GM12878 (cell line): Measurements from ENCODE around the gene CNTN4. TPM values are rescaled to one million over a fixed set of nuclear protein-coding genes. Genes with fewer than 3 reads are reported as not detected.

ENCODE experiments used
- ATAC-seq: fragments of 200-7000 bp; cut with Tn5 transposase; 3 replicates; pipeline ENCODE4 v1.9.1; 2020; ENCODE audit warnings: mild to moderate bottlenecking, moderate library complexity
- BruUV-seq: library from RNA; stranded (reverse); fragments of 400-500 nt; replicated peaks from 2 replicates; lab custom pipeline; 2021; lab: Mats Ljungman, UMichigan
- CTCF ChIA-PET: fragments of 300-600 bp; sonication (Branson Sonifier 250); formaldehyde crosslinking; extraction: SDS; loops from one replicate; lab custom pipeline; 2021; ENCODE audit warnings: inconsistent platforms; lab: Yijun Ruan, JAX
- POLR2A ChIA-PET: fragments of 350-600 bp; formaldehyde crosslinking; extraction: SDS; loops from one replicate; lab custom pipeline; 2021; ENCODE audit warnings: inconsistent platforms; lab: Charles Lee
- RAD21 ChIA-PET: fragments of 300-600 bp; sonication (Branson Sonifier 250); formaldehyde crosslinking; loops from one replicate; lab custom pipeline; 2023; ENCODE audit warnings: antibody characterized with exemption; ENCODE audit not compliant: unreplicated experiment; lab: Charles Lee
- SMC1A ChIA-PET: fragments of 300-600 bp; sonication (Branson Sonifier 250); formaldehyde crosslinking; loops from one replicate; lab custom pipeline; 2023; ENCODE audit not compliant: unreplicated experiment, uncharacterized antibody; lab: Charles Lee
- DNase-seq: peaks from one replicate; pipeline ENCODE4 v3.0.0-alpha.2; 2011; ENCODE audit warnings: low read depth, low spot score
- FAIRE-seq: peaks from 3 replicates; lab custom pipeline; 2011; peaks lifted over from hg19 to GRCh38; lab: Jason Lieb, UNC
- H2AFZ ChIP-seq: 2 replicates; pipeline ENCODE4 v1.6.0; 2011; ENCODE audit warnings: low read depth, low read length, control low read depth; ENCODE audit not compliant: control insufficient read depth
- H3K27ac ChIP-seq: 2 replicates; pipeline ENCODE4 v1.5.1; 2011; ENCODE audit warnings: control low read depth; ENCODE audit not compliant: control insufficient read depth, insufficient read depth
- H3K27me3 ChIP-seq, 2 experiments: replicated peaks in 1 of 2; 2 replicates each; pipeline versions ENCODE4 v1.6.0 to v1.6.1; 2011; ENCODE audit warnings: low read length in 1 of 2; ENCODE audit not compliant: control insufficient read depth in 2 of 2, insufficient read depth in 2 of 2
- H3K36me3 ChIP-seq, 2 experiments: 2 replicates each; pipeline ENCODE4 v1.5.1; 2011; ENCODE audit warnings: low read length in 1 of 2; ENCODE audit not compliant: control insufficient read depth in 2 of 2, insufficient read depth in 2 of 2
- H3K4me1 ChIP-seq: 2 replicates; pipeline ENCODE4 v1.6.1; 2011; ENCODE audit warnings: mild to moderate bottlenecking, low read length, moderate library complexity, mixed read lengths; ENCODE audit not compliant: control insufficient read depth, insufficient read depth
- H3K4me2 ChIP-seq: 2 replicates; pipeline ENCODE4 v1.6.0; 2011; ENCODE audit warnings: control low read depth; ENCODE audit not compliant: control insufficient read depth, insufficient read depth
- H3K4me3 ChIP-seq: fragments of 200-600 bp; sonication (generic); 2 replicates; pipeline ENCODE4 v1.5.1; 2016
- H3K79me2 ChIP-seq: 2 replicates; pipeline ENCODE4 v1.6.0; 2011; ENCODE audit warnings: low read length; ENCODE audit not compliant: control insufficient read depth, insufficient read depth
- H3K9ac ChIP-seq: 2 replicates; pipeline ENCODE4 v1.8.0; 2011; ENCODE audit warnings: low read length, control low read depth, mixed read lengths; ENCODE audit not compliant: control insufficient read depth, insufficient read depth
- H3K9me3 ChIP-seq: replicated peaks from 3 replicates; pipeline ENCODE4 v1.5.1; 2011; ENCODE audit warnings: mild to moderate bottlenecking, low read length; ENCODE audit not compliant: control insufficient read depth, insufficient read depth
- H4K20me1 ChIP-seq: 2 replicates; pipeline ENCODE4 v1.6.0; 2011; ENCODE audit not compliant: control insufficient read depth, insufficient read depth
- CREM ChIP-seq: IDR thresholded peaks from 2 replicates; pipeline ENCODE4 v1.6.1; 2014; ENCODE audit warnings: antibody characterized with exemption, low read depth
- MXI1 ChIP-seq: fragments of 150-350 bp; IDR thresholded peaks from 2 replicates; pipeline ENCODE4 v1.6.1; 2011; ENCODE audit warnings: low read depth, mild to moderate bottlenecking, inconsistent platforms, low read length, improper control_type of control experiment
- NFIC ChIP-seq: IDR thresholded peaks from 2 replicates; pipeline ENCODE4 v1.6.1; 2012; ENCODE audit warnings: low read depth, mild to moderate bottlenecking, inconsistent platforms, low read length, moderate library complexity
- NFYA ChIP-seq: IDR thresholded peaks from 2 replicates; pipeline ENCODE4 v1.6.1; 2011; ENCODE audit warnings: low read depth, mild to moderate bottlenecking, low read length, improper control_type of control experiment, borderline replicate concordance
- RFX5 ChIP-seq: IDR thresholded peaks from 2 replicates; pipeline ENCODE4 v1.6.1; 2011; ENCODE audit warnings: low read depth, low read length, improper control_type of control experiment
- RUNX3 ChIP-seq: IDR thresholded peaks from 2 replicates; pipeline ENCODE4 v1.6.1; 2012; ENCODE audit warnings: low read length, inconsistent platforms
- USF2 ChIP-seq: IDR thresholded peaks from 2 replicates; pipeline ENCODE4 v1.6.1; 2011; ENCODE audit warnings: low read depth, low read length, improper control_type of control experiment, borderline replicate concordance
- ZNF24 ChIP-seq: fragments of 450-650 bp; IDR thresholded peaks from 2 replicates; pipeline ENCODE4 v1.6.1; 2017; ENCODE audit warnings: antibody characterized with exemption, mild to moderate bottlenecking
- WGBS: methylation state at CpG from one replicate; pipeline ENCODE4 v1.1.6; 2016; ENCODE audit warnings: low lambda C conversion rate; ENCODE audit not compliant: insufficient replicate concordance, insufficient coverage; ENCODE audit errors: missing lambda C conversion rate; 5-methylcytosine and 5-hydroxymethylcytosine counted together
- in situ Hi-C: fragments of 300-500 bp; cut with MboI; formaldehyde crosslinking; loops from 9 replicates; pipeline ENCODE4 v1.14.3; 2018; ENCODE audit warnings: mixed read lengths
- intact Hi-C: fragments of 100-400 bp; cut with micrococcal nuclease; formaldehyde crosslinking; loops from one replicate; pipeline ENCODE4 v1.14.2; 2022; ENCODE audit not compliant: unreplicated experiment
- polyA plus RNA-seq, 11 experiments: library from polyadenylated mRNA; depleted of rRNA in 4 of 11; unstranded in 6 of 11; stranded (reverse) in 5 of 11; fragments of >200 nt; fragmentation: Nextera tagmentation in 4 of 11; fragmentation: Illumina TruSeq in 1 of 11; extraction: Ambion mirVana in 4 of 11; extraction: Trizol in 1 of 11; gene quantifications; 1 replicate in 1 of 11; 2 replicates in 10 of 11; pipeline versions ENCODE4 v1.2.1 to v1.2.3, GENCODE V29; 2011 to 2016; ENCODE audit warnings: inconsistent platforms in 2 of 11, missing spikeins in 2 of 11, low read depth in 1 of 11
- total RNA-seq, 4 experiments: library from RNA; depleted of rRNA in 3 of 4; stranded (reverse); fragments of >200 nt in 3 of 4; fragmentation: Illumina TruSeq in 1 of 4; extraction: Trizol in 1 of 4; gene quantifications; 2 replicates each; pipeline versions ENCODE4 v1.2.1 to v1.2.3, GENCODE V29; 2013 to 2021

The CNTN4 gene
- total and polyA plus RNA-seq, 10 of the 15 experiments (the other 5 are each of a cell fraction or from before 2014, with no cell fraction given): 0.05 to 0.43 (median 0.15) TPM; not detected in 1

GRCh38 chr3:2711081-2711480, 612.4 kb downstream of the CNTN4 start:
- Histone ChIP-seq H4K20me1 (no peaks in the 10 kb centered on the region), H3K4me3 (no peak overlapping the region), H2AFZ (no peak overlapping the region), H3K9ac (no peak overlapping the region), H3K79me2 (no peaks in the 10 kb centered on the region), H3K9me3 (no peaks in the 10 kb centered on the region), H3K4me1 (peaks cover 4% of the 10 kb centered on the region; the same call in 1 of the 2 replicates), H3K27me3 (no peaks in the 10 kb centered on the region), H3K4me2 (no peak overlapping the region), H3K36me3 (no peaks in the 10 kb centered on the region), H3K27ac (no peak overlapping the region)
- POLR2A ChIA-PET: no interaction called here
- SMC1A ChIA-PET: no interaction called here
- TF ChIP-seq MXI1: no peak
- TF ChIP-seq NFYA: no peak
- no peak for TF ChIP-seq ZNF24
- no peak for TF ChIP-seq CREM
- TF ChIP-seq RUNX3: no peak
- TF ChIP-seq NFIC: no peak
- TF ChIP-seq RFX5: no peak
- no peak for TF ChIP-seq USF2
- no TSS peak for BruUV-seq
- DNase-seq (no peak), ATAC-seq (no peak), FAIRE-seq (no peak)
- 58% methylated on average over 3 of the region's 3 CpGs for WGBS
- intact Hi-C loops (no loop called here), in situ Hi-C loops (no loop called here)
- RAD21 ChIA-PET: no interaction called here
- CTCF ChIA-PET: no interaction called here
